HepG2 (cell line): ENCODE measurements around the gene PTX4. TPM values are rescaled to one million over a fixed set of nuclear protein-coding genes. Genes with fewer than 3 reads are reported as not detected.

Source experiments
- CAMTA2 ChIP-seq: sonication (generic); formaldehyde crosslinking; IDR thresholded peaks from 2 replicates; pipeline ENCODE4 v1.4.0; 2020; ENCODE audit warnings: mild to moderate bottlenecking, missing genetic modification reagents, borderline replicate concordance
- CREB3 ChIP-seq: sonication (generic); formaldehyde crosslinking; IDR thresholded peaks from 2 replicates; pipeline ENCODE4 v1.5.0; 2020; ENCODE audit warnings: missing genetic modification reagents
- HBP1 ChIP-seq: IDR thresholded peaks from 2 replicates; pipeline ENCODE4 v1.6.1; 2016; ENCODE audit warnings: low read depth, control low read depth
- HMG20A ChIP-seq: IDR thresholded peaks from 2 replicates; pipeline ENCODE4 v1.6.1; 2016; ENCODE audit warnings: borderline replicate concordance
- HNRNPLL ChIP-seq: fragments of 200-400 bp; formaldehyde crosslinking; IDR thresholded peaks from 2 replicates; pipeline ENCODE4 v1.6.1; 2017; ENCODE audit warnings: mild to moderate bottlenecking, low read depth, low read length; ENCODE audit not compliant: poor library complexity, severe bottlenecking
- MAF1 ChIP-seq: sonication (generic); formaldehyde crosslinking; IDR thresholded peaks from 2 replicates; pipeline ENCODE4 v1.5.0; 2020; ENCODE audit warnings: missing genetic modification reagents, borderline replicate concordance
- NFATC3 ChIP-seq: sonication (generic); formaldehyde crosslinking; IDR thresholded peaks from 2 replicates; pipeline ENCODE4 v1.5.1; 2020; ENCODE audit warnings: mild to moderate bottlenecking, missing genetic modification reagents
- NFKBIZ ChIP-seq: IDR thresholded peaks from 2 replicates; pipeline ENCODE4 v1.6.1; 2018; ENCODE audit warnings: missing genetic modification reagents, missing compliant biosample characterization
- PRDM10 ChIP-seq: sonication (generic); formaldehyde crosslinking; IDR thresholded peaks from 2 replicates; pipeline ENCODE4 v1.4.0; 2020; ENCODE audit warnings: low read depth, missing genetic modification reagents
- SNAPC5 ChIP-seq: sonication (generic); formaldehyde crosslinking; IDR thresholded peaks from 2 replicates; pipeline ENCODE4 v1.8.1; 2023; ENCODE audit warnings: mild to moderate bottlenecking, missing genetic modification reagents, borderline replicate concordance
- TCF7 ChIP-seq: sonication (generic); IDR thresholded peaks from 2 replicates; pipeline ENCODE4 v1.6.1; 2016; ENCODE audit warnings: antibody characterized with exemption, low read depth
- TFDP2 ChIP-seq: sonication (generic); formaldehyde crosslinking; IDR thresholded peaks from 2 replicates; pipeline ENCODE4 v1.4.0; 2020; ENCODE audit warnings: missing genetic modification reagents
- THYN1 ChIP-seq: sonication (generic); formaldehyde crosslinking; IDR thresholded peaks from 2 replicates; pipeline ENCODE4 v1.8.1; 2023; ENCODE audit warnings: low read depth, mild to moderate bottlenecking, moderate library complexity, missing genetic modification reagents, borderline replicate concordance
- ZNF224 ChIP-seq: sonication (generic); formaldehyde crosslinking; IDR thresholded peaks from 2 replicates; pipeline ENCODE4 v1.5.0; 2020; ENCODE audit warnings: mild to moderate bottlenecking, missing genetic modification reagents
- ZNF3 ChIP-seq: IDR thresholded peaks from 2 replicates; pipeline ENCODE4 v1.7.0; 2017; ENCODE audit warnings: inconsistent platforms
- ZNF335 ChIP-seq: sonication (generic); formaldehyde crosslinking; IDR thresholded peaks from 2 replicates; pipeline ENCODE4 v1.4.0; 2020; ENCODE audit warnings: missing genetic modification reagents
- ZNF513 ChIP-seq: sonication (generic); formaldehyde crosslinking; conservative IDR thresholded peaks from 2 replicates; pipeline ENCODE4 v1.5.0; 2020; ENCODE audit warnings: missing genetic modification reagents
- ZZZ3 ChIP-seq: sonication (generic); formaldehyde crosslinking; IDR thresholded peaks from 2 replicates; pipeline ENCODE4 v1.4.0; 2020; ENCODE audit warnings: missing genetic modification reagents, mild to moderate bottlenecking, borderline replicate concordance
- polyA plus RNA-seq, 8 experiments: library from polyadenylated mRNA; depleted of rRNA in 3 of 8; stranded (reverse) in 7 of 8; unstranded in 1 of 8; fragments of >200 nt; fragmentation: Illumina TruSeq in 4 of 8; extraction: Trizol in 4 of 8; gene quantifications; 2 replicates each; pipeline versions ENCODE4 v1.2.1 to v1.2.3, GENCODE V29; 2011 to 2016; ENCODE audit warnings: low read depth in 4 of 8, missing spikeins in 1 of 8, mixed read lengths in 1 of 8; ENCODE audit not compliant: insufficient read depth in 1 of 8
- total RNA-seq, 5 experiments: library from RNA; depleted of rRNA; stranded (reverse); fragments of >200 nt; fragmentation: Illumina TruSeq; extraction: Trizol; gene quantifications; 2 replicates each; pipeline ENCODE4 v1.2.3, GENCODE V29; 2016; ENCODE audit warnings: low read depth in 1 of 5

Gene PTX4
- total and polyA plus RNA-seq, 2 of the 13 experiments (the other 11 are each of a cell fraction or from before 2014, with no cell fraction given) = 0.04 TPM; not detected in 1

GRCh38 chr16:1492923-1493745 lies 4.4 kb upstream of the PTX4 start, which contains the start of gene TELO2 (continued):
- TF ChIP-seq PRDM10 (CRISPR knock-in tag) (no peak), ZNF224 (CRISPR knock-in tag) (no peak), NFKBIZ (CRISPR knock-in tag) (no peak), SNAPC5 (no peak), THYN1 (no peak), HNRNPLL (no peak), ZNF3 (CRISPR knock-in tag) (no peak), HMG20A (no peak), TFDP2 (CRISPR knock-in tag) (peak; percentile 65), ZZZ3 (no peak; the same call in 1 of the 2 replicates), TCF7 (no peak), ZNF513 (CRISPR knock-in tag) (no peak), NFATC3 (CRISPR knock-in tag) (no peak), ZNF335 (CRISPR knock-in tag) (0 out of 2 replicates have a peak, but pooled peaks have one; percentile 20), CAMTA2 (CRISPR knock-in tag) (no peak), CREB3 (CRISPR knock-in tag) (no peak), MAF1 (CRISPR knock-in tag) (no peak), HBP1 (no peak; the same call in 1 of the 2 replicates)
